Vagina (tissue), 2 donors: ENCODE results near the gene IL1A. TPM values are rescaled to one million over a fixed set of nuclear protein-coding genes. Genes with fewer than 3 reads are reported as not detected.

ENCODE experiments used
- DNase-seq, 2 donors: peaks; one replicate each; pipeline ENCODE4 v3.0.0-alpha.2; 2017; ENCODE audit errors: extremely low spot score in 2 of 2
- H3K27ac ChIP-seq: fragments of 200-600 bp; sonication (generic); one replicate; pipeline ENCODE4 v1.5.1; 2019
- H3K27me3 ChIP-seq: fragments of 200-600 bp; sonication (generic); one replicate; pipeline ENCODE4 v1.5.1; 2019
- H3K36me3 ChIP-seq, 2 donors: fragments of 200-600 bp; sonication (generic); one replicate each; pipeline ENCODE4 v1.5.1; 2017 to 2019
- H3K4me1 ChIP-seq: fragments of 200-600 bp; sonication (generic); one replicate; pipeline ENCODE4 v1.5.1; 2019
- H3K4me3 ChIP-seq, 2 donors: fragments of 200-600 bp; sonication (generic); 1 replicate in 1 of 2; 2 replicates in 1 of 2; pipeline ENCODE4 v1.5.1; 2016 to 2019
- H3K9me3 ChIP-seq: fragments of 200-600 bp; sonication (generic); one replicate; pipeline ENCODE4 v1.5.1; 2019
- POLR2A ChIP-seq, 2 donors: fragments of 450-650 bp; IDR thresholded peaks; one replicate each; pipeline ENCODE4 v1.6.1; 2017; ENCODE audit warnings: antibody characterized with exemption in 2 of 2, mild to moderate bottlenecking in 2 of 2, moderate library complexity in 2 of 2
- POLR2AphosphoS5 ChIP-seq, 2 donors: sonication (generic); formaldehyde crosslinking; IDR thresholded peaks; one replicate each; pipeline ENCODE4 v1.9.0; 2017; ENCODE audit warnings: antibody characterized with exemption in 2 of 2, mild to moderate bottlenecking in 2 of 2, low read depth in 1 of 2; ENCODE audit not compliant: insufficient read depth in 1 of 2
- intact Hi-C: fragments of 100-400 bp; cut with DNase I; formaldehyde crosslinking; loops from one replicate; pipeline ENCODE4 v1.15.1; 2023
- total RNA-seq: library from RNA; depleted of rRNA; stranded (reverse); fragments of >200 nt; gene quantifications from one replicate; pipeline ENCODE4 v1.2.3, GENCODE V29; 2016
- TF ChIP-seq, protein P1 (sequence below), 3 experiments: fragments of 450-650 bp in 2 of 3; fragments of 200-600 bp in 1 of 3; sonication (generic) in 1 of 3; IDR thresholded peaks; one replicate each; pipeline ENCODE4 v1.5.1; 2017 to 2019; ENCODE audit warnings: antibody characterized with exemption in 3 of 3, mild to moderate bottlenecking in 2 of 3, moderate library complexity in 2 of 3

The IL1A gene
- total RNA-seq, 1 donor from 2014 or later, result 0.98 TPM

DNA sequence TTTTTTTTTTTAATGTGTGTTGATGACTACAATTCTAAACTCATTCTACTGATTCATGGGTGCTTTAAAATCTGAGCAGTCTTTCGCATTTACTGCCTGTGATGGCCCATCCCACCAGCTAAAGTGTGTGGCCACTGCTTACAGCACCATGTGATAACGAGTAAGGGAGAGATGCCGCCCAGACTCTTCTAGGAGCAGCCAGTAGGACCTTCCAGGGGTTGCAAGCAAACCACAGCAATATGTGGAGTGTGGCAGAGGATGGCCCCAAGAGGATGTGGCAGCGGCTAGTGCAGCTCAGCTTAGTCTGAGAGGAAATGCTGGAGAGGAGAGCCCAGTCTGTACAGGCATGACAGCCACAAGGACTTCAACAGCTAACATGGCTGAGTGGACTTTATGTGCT, 37.4 kb upstream of the IL1A start:
- no peak for DNase-seq
- Histone ChIP-seq H3K36me3 (no peaks in the 10 kb centered on the region), H3K4me1 (no peaks in the 10 kb centered on the region), H3K27ac (no peak overlapping the region), H3K27me3 (no peaks in the 10 kb centered on the region), H3K9me3 (no peaks in the 10 kb centered on the region), H3K4me3 (no peak overlapping the region)
- intact Hi-C loops, result no loop called here
- TF ChIP-seq, protein P1, sequence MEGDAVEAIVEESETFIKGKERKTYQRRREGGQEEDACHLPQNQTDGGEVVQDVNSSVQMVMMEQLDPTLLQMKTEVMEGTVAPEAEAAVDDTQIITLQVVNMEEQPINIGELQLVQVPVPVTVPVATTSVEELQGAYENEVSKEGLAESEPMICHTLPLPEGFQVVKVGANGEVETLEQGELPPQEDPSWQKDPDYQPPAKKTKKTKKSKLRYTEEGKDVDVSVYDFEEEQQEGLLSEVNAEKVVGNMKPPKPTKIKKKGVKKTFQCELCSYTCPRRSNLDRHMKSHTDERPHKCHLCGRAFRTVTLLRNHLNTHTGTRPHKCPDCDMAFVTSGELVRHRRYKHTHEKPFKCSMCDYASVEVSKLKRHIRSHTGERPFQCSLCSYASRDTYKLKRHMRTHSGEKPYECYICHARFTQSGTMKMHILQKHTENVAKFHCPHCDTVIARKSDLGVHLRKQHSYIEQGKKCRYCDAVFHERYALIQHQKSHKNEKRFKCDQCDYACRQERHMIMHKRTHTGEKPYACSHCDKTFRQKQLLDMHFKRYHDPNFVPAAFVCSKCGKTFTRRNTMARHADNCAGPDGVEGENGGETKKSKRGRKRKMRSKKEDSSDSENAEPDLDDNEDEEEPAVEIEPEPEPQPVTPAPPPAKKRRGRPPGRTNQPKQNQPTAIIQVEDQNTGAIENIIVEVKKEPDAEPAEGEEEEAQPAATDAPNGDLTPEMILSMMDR (IDR thresholded peaks at IDR 0.05), result no peak
- TF ChIP-seq POLR2A (IDR thresholded peaks at IDR 0.05) (no peak), POLR2AphosphoS5 (IDR thresholded peaks at IDR 0.05; ENCODE audit: insufficient read depth in 1 of 2, low read depth in 1 of 2) (no peak)

DNA sequence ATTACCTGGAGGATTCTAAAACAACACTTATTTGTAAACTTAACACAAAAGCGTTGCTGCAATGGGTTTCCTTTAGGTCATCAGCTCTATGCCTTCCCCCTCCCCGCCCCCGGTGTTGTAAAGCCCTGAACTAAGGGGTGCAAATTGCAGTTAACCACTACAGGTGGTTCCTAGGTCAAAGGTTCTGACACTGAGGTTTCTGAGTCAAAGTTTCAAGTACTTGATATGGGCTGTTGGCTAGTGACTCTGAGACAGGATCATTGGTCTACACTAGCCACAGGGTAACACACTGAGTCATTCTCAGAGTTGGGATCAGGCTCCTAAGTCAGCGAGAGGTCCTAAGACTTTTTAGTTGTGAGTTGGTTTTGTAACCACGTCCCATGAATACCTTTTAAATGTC, 36.8 kb upstream of the IL1A start:
- H3K27ac ChIP-seq, result no peak overlapping the region
- DNase-seq, result no peak
- no peaks in the 10 kb centered on the region for H3K36me3 ChIP-seq
- intact Hi-C loops, result no loop called here
- H3K4me1 ChIP-seq, result no peaks in the 10 kb centered on the region
- TF ChIP-seq, protein P1 (IDR thresholded peaks at IDR 0.05), result no peak
- TF ChIP-seq POLR2A (IDR thresholded peaks at IDR 0.05) (no peak), POLR2AphosphoS5 (IDR thresholded peaks at IDR 0.05; ENCODE audit: insufficient read depth in 1 of 2, low read depth in 1 of 2) (no peak)
- no peaks in the 10 kb centered on the region for H3K9me3 ChIP-seq
- no peak overlapping the region for H3K4me3 ChIP-seq
- no peaks in the 10 kb centered on the region for H3K27me3 ChIP-seq

DNA sequence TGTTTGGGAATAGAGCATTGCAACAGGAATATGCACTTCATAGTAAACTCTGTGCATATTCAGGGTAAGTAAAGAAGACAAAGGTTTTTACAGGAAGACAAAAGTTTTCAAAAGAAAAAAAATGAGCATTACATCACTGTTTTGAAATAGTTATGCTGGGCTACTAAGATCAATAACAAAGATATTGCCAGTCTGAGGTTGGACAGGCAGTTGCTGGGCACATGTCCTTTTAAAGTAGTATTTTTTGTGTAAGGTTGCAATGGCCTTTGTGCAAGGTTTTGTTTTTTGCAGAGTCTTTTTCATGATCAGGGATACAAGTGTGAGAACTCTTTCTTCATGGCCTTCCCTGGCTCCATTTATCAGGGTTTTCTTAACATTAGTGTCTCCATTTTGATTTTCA, 36.0 kb upstream of the IL1A start:
- Histone ChIP-seq H3K4me3 (no peak overlapping the region), H3K36me3 (no peaks in the 10 kb centered on the region), H3K4me1 (no peaks in the 10 kb centered on the region), H3K27me3 (no peaks in the 10 kb centered on the region), H3K9me3 (no peaks in the 10 kb centered on the region), H3K27ac (no peak overlapping the region)
- TF ChIP-seq POLR2AphosphoS5 (IDR thresholded peaks at IDR 0.05; ENCODE audit: insufficient read depth in 1 of 2, low read depth in 1 of 2) (no peak), POLR2A (IDR thresholded peaks at IDR 0.05) (no peak)
- TF ChIP-seq, protein P1 (IDR thresholded peaks at IDR 0.05), result no peak
- DNase-seq, result no peak
- intact Hi-C loops, result no loop called here

DNA sequence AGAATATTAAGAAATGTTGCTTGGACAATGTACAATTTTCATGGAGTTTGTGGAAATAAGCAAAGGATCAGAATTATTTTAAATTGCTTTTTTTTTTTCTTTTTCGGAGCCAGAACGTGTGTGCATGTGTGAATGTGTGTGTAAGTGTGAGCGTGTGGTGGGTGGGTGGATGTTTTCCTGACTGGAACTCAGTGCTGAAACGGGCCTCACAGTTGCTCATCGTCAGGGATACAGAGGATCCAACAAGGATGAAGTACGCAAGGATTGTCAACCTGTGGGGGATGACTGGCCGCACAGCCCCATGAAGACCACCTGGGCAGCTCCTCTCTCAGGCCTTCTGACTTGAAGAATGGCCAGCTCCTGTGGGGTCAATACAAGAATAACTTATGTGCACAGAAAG, 34.8 kb upstream of the IL1A start:
- Histone ChIP-seq H3K4me3 (no peak overlapping the region), H3K36me3 (no peaks in the 10 kb centered on the region), H3K4me1 (no peaks in the 10 kb centered on the region), H3K27ac (no peak overlapping the region), H3K9me3 (no peaks in the 10 kb centered on the region), H3K27me3 (no peaks in the 10 kb centered on the region)
- TF ChIP-seq, protein P1 (IDR thresholded peaks at IDR 0.05), result no peak
- TF ChIP-seq POLR2AphosphoS5 (IDR thresholded peaks at IDR 0.05; ENCODE audit: insufficient read depth in 1 of 2, low read depth in 1 of 2) (no peak), POLR2A (IDR thresholded peaks at IDR 0.05) (no peak)
- no peak for DNase-seq
- intact Hi-C loops, result no loop called here

DNA sequence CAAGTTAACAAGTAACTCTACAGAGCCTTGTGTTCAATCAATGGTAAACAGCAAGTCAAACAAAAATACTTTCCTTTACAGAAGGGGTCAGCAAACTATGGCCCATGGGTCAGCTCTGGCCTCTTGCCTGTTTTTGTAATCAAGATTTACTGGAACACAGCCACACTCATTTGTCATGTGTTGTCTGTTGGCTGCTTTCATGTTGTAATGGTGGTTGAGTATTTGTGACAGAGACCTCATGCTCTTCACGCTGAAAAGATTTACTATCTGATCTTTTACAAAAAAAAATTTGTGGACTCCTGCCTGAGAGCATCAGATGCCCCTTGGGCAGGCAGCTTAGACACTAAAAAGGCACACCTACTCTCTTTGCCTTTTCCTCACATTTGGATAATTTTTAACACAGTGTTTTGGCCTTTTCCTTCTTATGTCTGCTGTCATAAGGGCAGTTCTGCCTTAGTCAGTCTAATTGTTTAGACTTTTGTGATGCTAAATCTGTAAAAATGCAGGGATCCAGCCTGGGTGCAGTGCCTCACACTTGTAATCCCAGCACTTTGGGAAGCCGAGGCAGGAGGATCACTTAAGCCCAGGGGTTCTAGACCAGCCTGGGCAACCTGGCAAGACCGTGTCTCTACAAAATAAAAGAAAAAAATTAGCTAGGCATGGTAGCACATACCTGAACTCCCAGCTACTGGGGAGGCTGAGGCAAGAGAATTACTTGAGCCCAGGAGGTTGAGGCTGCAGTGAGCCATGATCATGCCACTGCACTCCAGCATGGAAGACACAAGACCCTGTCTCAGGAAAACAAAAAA, 34.0 kb upstream of the IL1A start:
- no peak for DNase-seq
- no peaks in the 10 kb centered on the region for H3K36me3 ChIP-seq
- no peak overlapping the region for H3K27ac ChIP-seq
- H3K9me3 ChIP-seq, result no peaks in the 10 kb centered on the region
- H3K4me3 ChIP-seq, result no peak overlapping the region
- intact Hi-C loops, result no loop called here
- H3K27me3 ChIP-seq, result no peaks in the 10 kb centered on the region
- H3K4me1 ChIP-seq, result no peaks in the 10 kb centered on the region
- TF ChIP-seq POLR2AphosphoS5 (IDR thresholded peaks at IDR 0.05; ENCODE audit: insufficient read depth in 1 of 2, low read depth in 1 of 2) (no peak), POLR2A (IDR thresholded peaks at IDR 0.05) (no peak)
- TF ChIP-seq, protein P1 (IDR thresholded peaks at IDR 0.05), result no peak
